ENCODE measurements around the gene EFCC1.

- TF ChIP-seq HDAC2 (IDR thresholded peaks at IDR 0.05; ENCODE audit: borderline replicate concordance in 1 of 2, low read depth in 2 of 2, low read length in 2 of 2) (no peak), ZNF274 (IDR thresholded peaks at IDR 0.05; ENCODE audit: borderline replicate concordance, extremely low read depth, low read length) (no peak), MAX (IDR thresholded peaks at IDR 0.05) (no peak), POLR2AphosphoS5 (IDR thresholded peaks at IDR 0.05; ENCODE audit: low read depth, low read length) (no peak), NANOG (IDR thresholded peaks at IDR 0.05; ENCODE audit: insufficient read depth, low read depth, low read length, poor library complexity, severe bottlenecking) (no peak), KDM5A (IDR thresholded peaks at IDR 0.05; ENCODE audit: low read length) (no peak), EZH2 (IDR thresholded peaks at IDR 0.05; ENCODE audit: low read depth, low read length, severe bottlenecking) (no peak), SAP30 (IDR thresholded peaks at IDR 0.05; ENCODE audit: insufficient read depth, insufficient replicate concordance, low read length) (no peak), POLR2A (IDR thresholded peaks at IDR 0.05; ENCODE audit: control extremely low read depth in 1 of 2, low read depth in 2 of 2, low read length in 2 of 2) (no peak), CBX8 (IDR thresholded peaks at IDR 0.05; ENCODE audit: borderline replicate concordance, low read depth, low read length) (no peak), EP300 (IDR thresholded peaks at IDR 0.05; ENCODE audit: borderline replicate concordance in 1 of 2, low read depth in 2 of 2, low read length in 2 of 2) (no peak)
- TF ChIP-seq, protein P1, sequence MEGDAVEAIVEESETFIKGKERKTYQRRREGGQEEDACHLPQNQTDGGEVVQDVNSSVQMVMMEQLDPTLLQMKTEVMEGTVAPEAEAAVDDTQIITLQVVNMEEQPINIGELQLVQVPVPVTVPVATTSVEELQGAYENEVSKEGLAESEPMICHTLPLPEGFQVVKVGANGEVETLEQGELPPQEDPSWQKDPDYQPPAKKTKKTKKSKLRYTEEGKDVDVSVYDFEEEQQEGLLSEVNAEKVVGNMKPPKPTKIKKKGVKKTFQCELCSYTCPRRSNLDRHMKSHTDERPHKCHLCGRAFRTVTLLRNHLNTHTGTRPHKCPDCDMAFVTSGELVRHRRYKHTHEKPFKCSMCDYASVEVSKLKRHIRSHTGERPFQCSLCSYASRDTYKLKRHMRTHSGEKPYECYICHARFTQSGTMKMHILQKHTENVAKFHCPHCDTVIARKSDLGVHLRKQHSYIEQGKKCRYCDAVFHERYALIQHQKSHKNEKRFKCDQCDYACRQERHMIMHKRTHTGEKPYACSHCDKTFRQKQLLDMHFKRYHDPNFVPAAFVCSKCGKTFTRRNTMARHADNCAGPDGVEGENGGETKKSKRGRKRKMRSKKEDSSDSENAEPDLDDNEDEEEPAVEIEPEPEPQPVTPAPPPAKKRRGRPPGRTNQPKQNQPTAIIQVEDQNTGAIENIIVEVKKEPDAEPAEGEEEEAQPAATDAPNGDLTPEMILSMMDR (IDR thresholded peaks at IDR 0.05; ENCODE audit: control extremely low read depth in 1 of 3, insufficient read depth in 1 of 3, low read depth in 1 of 3, low read length in 3 of 3) = no peak
These were observed 19.6 kb downstream of the EFCC1 start for GRCh38 chr3:129020691-129021090.
